Right atrium auricular region (tissue), 2 donors: Measurements from ENCODE around the gene TNFRSF6B. TPM values are rescaled to one million over a fixed set of nuclear protein-coding genes. Genes with fewer than 3 reads are reported as not detected.

ENCODE experiments used
- DNase-seq: peaks from one replicate; pipeline ENCODE4 v3.0.0-alpha.2; 2019; ENCODE audit warnings: low spot score
- H3K27ac ChIP-seq, 2 donors: fragments of 200-600 bp; sonication (generic); 1 replicate in 1 of 2; 2 replicates in 1 of 2; pipeline ENCODE4 v1.5.1; 2016 to 2019
- H3K27me3 ChIP-seq, 2 donors: fragments of 200-600 bp; sonication (generic); one replicate each; pipeline versions ENCODE4 v1.5.1 to v1.6.0; 2017 to 2019
- H3K36me3 ChIP-seq: fragments of 200-600 bp; sonication (generic); one replicate; pipeline ENCODE4 v1.5.1; 2016
- H3K4me1 ChIP-seq, 2 donors: fragments of 200-600 bp; sonication (generic); one replicate each; pipeline versions ENCODE4 v1.5.1 to v1.6.0; 2017 to 2019
- H3K4me3 ChIP-seq, 2 donors: fragments of 200-600 bp; sonication (generic); 1 replicate in 1 of 2; 2 replicates in 1 of 2; pipeline ENCODE4 v1.5.1; 2017 to 2019; ENCODE audit warnings: mild to moderate bottlenecking in 1 of 2, moderate library complexity in 1 of 2
- H3K9me3 ChIP-seq, 2 donors: fragments of 200-600 bp; sonication (generic); one replicate each; pipeline ENCODE4 v1.5.1; 2019
- CTCF ChIP-seq, 2 donors: fragments of 200-600 bp; sonication (generic); IDR thresholded peaks; one replicate each; pipeline ENCODE4 v1.5.1; 2019; ENCODE audit warnings: antibody characterized with exemption in 2 of 2
- total RNA-seq, 2 donors: library from RNA; depleted of rRNA; stranded (reverse); fragments of >200 nt; gene quantifications; one replicate each; pipeline ENCODE4 v1.1.0, GENCODE V29; 2016

TNFRSF6B gene
- total RNA-seq, 2 donors from 2014 or later = 1.2 to 3.8 TPM

DNA sequence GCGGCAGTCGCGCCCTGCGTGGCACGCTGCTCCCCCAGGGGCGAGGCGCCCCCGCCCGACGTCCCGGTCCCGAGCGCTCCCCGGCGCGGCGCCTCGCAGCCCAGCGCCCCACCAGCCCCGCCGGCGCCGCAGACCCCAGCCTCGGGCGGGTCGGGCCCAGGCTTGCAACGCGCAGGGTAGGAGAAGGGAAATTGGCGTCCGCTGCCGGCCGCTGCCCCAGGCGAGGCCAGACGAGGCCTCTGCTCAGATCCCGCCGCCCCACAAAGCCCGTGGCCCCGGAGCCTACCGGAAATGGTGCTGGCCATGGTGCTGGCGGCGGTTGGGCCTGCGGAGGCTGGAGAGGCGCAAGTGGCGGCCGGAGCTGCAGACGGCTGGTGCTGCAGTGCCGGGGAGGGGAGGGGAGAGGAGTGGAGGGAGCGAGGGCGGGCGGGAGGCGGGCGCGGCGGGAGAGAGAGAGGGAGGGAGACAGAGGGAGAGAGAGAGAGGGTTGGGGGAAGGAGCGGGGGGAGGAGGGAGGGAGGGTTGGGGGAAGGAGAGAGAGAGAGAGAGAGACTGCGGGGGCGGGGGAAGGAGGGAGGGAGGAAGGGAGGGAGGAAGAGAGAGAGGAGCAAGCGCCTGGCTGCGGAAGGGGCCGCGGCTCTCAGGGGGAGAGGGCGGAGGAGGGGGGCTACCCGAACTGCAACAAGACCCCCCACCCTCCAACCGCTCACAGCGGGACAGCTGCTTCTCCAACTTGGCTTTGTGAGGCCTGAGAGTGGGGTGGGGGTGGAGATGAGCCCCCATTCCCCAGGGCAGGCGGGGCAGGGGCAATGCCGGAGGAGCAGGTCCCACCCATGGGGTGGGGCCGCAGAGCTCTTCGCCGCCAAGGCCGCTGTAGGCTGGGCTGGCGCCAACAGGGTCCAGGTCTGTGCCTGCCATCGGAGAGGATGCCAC is 43.1 kb upstream of the TNFRSF6B start, which contains the start of gene STMN3:
Gene STMN3, minus strand, starts transcription at position 384 of the 933 bp plus-strand sequence. Its CDS starts 79 bp downstream, at position 305.
- no peak for TF ChIP-seq CTCF (IDR thresholded peaks at IDR 0.05)
- H3K36me3 ChIP-seq = no peaks in the 10 kb centered on the region
- peak within 1 kb of the TSS; percentile 56 to 58 for H3K4me3 ChIP-seq
- no peaks in the 10 kb centered on the region for H3K9me3 ChIP-seq
- peaks cover 0 to 4% of the 10 kb centered on the region in 2 donors for H3K27me3 ChIP-seq
- peaks cover 0 to 42% of the 10 kb centered on the region in 2 donors for H3K4me1 ChIP-seq
- peak within 1 kb of the TSS; percentile 22 to 60 for H3K27ac ChIP-seq
- peak; percentile 81 for DNase-seq

DNA sequence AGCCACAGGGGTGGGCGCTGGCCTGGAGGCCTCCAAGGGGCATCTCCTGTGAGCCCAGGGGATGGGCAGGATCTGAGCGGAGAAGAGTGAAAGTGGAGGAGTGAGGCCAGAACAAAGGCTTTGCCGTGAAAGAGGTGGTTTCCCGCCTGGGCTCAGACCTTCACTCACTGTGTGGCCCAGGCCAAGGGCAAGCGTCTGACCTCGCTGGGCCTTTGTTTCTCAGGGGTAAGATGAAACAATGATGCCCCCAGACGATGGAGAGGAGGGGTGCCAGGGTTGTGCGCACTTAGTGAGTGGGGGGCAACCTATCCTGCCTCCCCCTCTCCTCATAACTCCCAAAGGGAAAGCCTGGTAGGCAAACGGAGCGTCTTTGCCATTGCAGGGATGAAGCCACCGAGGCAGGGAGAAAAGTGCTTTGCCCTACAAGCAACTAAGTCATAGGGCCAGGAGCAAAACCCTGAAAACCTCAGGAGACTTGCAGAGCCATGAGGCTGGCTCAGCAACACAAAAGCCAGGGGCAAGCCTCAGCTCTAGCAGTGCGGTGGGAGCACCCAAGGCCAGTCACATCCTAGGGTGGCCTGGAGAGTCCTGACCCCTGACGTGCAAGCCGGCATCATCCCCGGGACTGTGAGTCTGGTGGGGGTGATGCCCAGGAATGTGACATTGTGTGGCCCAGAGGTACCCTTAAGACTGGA is 42.3 kb upstream of the TNFRSF6B start:
- peaks cover 0 to 4% of the 10 kb centered on the region in 2 donors for H3K27me3 ChIP-seq
- H3K9me3 ChIP-seq = no peaks in the 10 kb centered on the region
- no peak for TF ChIP-seq CTCF (IDR thresholded peaks at IDR 0.05)
- DNase-seq = no peak
- H3K36me3 ChIP-seq = no peaks in the 10 kb centered on the region
- H3K27ac ChIP-seq = peak overlapping the region; percentile 22 to 60
- H3K4me1 ChIP-seq = peaks cover 0 to 45% of the 10 kb centered on the region in 2 donors
- H3K4me3 ChIP-seq = peak overlapping the region; percentile 56 to 58

GRCh38 chr20:63655249-63655648 is 41.2 kb upstream of the TNFRSF6B start:
- Histone ChIP-seq H3K9me3 (no peaks in the 10 kb centered on the region), H3K4me1 (peaks cover 0 to 52% of the 10 kb centered on the region in 2 donors), H3K27ac (no peak overlapping the region), H3K36me3 (no peaks in the 10 kb centered on the region), H3K27me3 (peaks cover 0 to 4% of the 10 kb centered on the region in 2 donors), H3K4me3 (no peak overlapping the region)
- no peak for DNase-seq
- TF ChIP-seq CTCF (IDR thresholded peaks at IDR 0.05) = no peak

- Histone ChIP-seq H3K36me3 (peaks cover 5% of the 10 kb centered on the region), H3K4me3 (no peak overlapping the region), H3K27ac (no peak overlapping the region), H3K9me3 (no peaks in the 10 kb centered on the region), H3K4me1 (peaks cover 0 to 48% of the 10 kb centered on the region in 2 donors), H3K27me3 (no peaks in the 10 kb centered on the region)
- TF ChIP-seq CTCF (IDR thresholded peaks at IDR 0.05) = no peak
- DNase-seq = no peak
Measured at GRCh38 chr20:63656451-63656850, 40.0 kb upstream of the TNFRSF6B start.

- peaks cover 13% of the 10 kb centered on the region for H3K36me3 ChIP-seq
- no peak for TF ChIP-seq CTCF (IDR thresholded peaks at IDR 0.05)
- H3K4me1 ChIP-seq = peaks cover 0 to 39% of the 10 kb centered on the region in 2 donors
Measured at GRCh38 chr20:63657260-63657936, 39.1 kb upstream of the TNFRSF6B start.

More at GRCh38 chr20:63657260-63657936, 39.1 kb upstream of the TNFRSF6B start:
- no peak for DNase-seq
- peak overlapping the region; percentile 63 to 78 for H3K4me3 ChIP-seq
- no peaks in the 10 kb centered on the region for H3K27me3 ChIP-seq
- no peaks in the 10 kb centered on the region for H3K9me3 ChIP-seq
- peak overlapping the region; percentile 81 to 82 for H3K27ac ChIP-seq
